NCI-H1048 (cell line): ENCODE measurements around the gene NRXN3.

ENCODE experiments used
- DNase-seq: peaks from one replicate; lab custom pipeline; 2025; lab: John Stamatoyannopoulos, UW

NRXN3 gene

DNA sequence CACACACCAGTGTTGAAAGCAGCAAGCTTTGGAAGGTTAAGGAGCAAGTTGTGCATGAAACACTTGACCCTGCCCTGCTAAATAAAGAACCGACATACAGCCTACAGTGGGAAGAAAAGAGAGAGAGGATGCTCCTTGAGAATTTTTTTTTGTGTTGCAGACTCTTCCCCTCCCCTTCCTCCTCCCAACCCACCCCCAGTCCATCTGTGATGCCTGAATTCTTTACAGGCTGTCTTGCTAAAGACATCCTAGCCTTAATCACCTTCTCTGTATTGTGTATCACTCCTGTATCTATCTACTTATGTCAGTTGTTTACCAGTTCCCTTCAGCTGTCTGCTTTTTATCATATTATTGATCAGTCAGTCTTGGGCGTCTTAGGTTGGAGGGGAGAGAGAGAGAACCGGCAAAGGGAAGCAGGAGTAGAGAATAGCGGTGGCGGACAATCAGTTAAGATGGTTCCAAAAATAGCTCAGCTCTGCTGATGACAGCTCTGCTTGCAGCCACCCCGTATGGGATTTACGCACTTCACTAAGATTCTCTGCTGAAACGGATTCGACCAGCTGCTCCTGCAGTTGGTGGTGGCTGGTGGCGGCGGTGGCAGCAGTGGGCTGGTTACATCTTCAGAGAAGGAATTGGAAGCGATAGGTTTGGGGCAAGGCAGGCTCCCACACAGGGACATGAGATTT lies 664.7 kb downstream of the NRXN3 start:
- no peak for DNase-seq

DNA sequence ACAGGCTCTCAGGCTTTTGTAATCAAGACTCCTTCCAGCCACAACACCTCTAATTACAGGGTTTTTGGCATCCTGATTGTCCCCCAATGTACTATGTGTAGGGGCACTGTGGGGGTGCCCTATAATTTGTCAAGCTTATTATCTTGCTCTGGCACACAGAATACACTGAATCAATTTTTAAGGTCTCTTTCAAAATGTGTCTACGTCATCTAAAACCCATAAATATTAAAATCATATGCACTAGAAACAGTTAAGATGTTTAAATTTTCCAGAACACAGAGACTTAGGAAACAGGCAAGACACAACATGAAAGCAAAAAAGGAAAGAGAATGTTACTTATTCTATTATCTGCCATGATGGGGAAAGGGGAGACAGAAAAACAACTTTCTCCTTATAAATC lies 665.7 kb downstream of the NRXN3 start:
- DNase-seq = no peak

DNA sequence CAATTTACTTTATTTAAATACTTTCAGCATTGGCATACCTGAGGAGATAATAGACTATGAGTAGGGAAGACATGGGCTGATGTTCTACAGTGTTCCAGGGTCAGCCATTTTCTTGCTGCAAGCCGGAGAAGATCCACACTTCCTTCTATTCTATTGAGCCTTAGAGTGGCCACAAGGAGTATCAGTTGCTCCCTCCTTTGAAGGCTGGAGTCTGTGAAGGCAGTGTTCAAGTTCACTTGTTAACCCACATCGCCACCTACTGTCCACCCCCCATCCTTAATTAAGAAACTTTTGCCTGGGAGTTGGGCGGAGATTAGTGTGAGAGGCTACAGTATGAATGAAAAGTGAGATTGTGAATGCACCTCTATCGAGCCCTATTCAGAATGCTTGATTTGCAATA lies 666.6 kb downstream of the NRXN3 start:
- no peak for DNase-seq

GRCh38 chr14:78838959-78839358 lies 668.8 kb downstream of the NRXN3 start:
- no peak for DNase-seq

DNA sequence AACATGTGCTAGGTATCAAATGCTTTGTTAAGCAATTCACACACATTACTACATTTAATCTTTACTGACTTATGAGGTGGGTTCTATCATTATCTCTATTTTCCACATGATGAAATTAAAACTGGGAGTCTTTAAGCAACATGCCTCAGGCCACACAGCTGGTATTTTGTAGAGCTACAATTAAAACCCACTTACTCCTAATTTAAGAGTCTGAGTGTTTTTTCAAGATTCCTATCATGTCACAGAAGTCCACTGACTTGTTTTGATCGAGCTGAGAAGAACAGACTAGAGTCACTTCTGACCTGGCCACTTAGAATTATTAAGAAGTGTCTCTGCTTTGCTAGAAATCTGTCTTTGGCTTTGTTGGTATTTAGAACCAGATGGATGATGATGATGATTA lies 670.7 kb downstream of the NRXN3 start:
- DNase-seq = no peak

- no peak for DNase-seq
Measured at GRCh38 chr14:78847801-78848200, 677.6 kb downstream of the NRXN3 start.

GRCh38 chr14:78848234-78848820 lies 678.2 kb downstream of the NRXN3 start:
- DNase-seq = no peak

- DNase-seq = no peak
Measured at GRCh38 chr14:78849952-78850351, 679.8 kb downstream of the NRXN3 start.

DNA sequence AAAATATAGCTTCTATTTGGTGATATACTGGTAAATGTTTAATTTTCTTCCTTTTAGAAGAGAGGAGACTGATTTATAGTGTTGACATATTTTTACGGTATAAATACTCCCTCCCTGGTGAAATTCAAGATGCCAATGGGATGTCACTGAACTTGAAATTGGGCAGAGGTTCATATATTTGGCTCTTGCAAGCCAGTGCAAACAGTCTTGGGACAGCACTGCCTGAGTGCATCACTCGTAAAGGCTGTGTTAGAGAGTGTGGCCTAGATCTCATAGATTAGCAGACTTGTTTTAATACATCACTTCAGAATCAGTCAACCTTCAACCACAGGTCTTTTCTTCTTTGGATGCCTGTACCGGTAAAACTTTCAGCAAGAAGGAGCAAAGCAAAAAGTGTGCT lies 681.0 kb downstream of the NRXN3 start:
- DNase-seq = no peak

GRCh38 chr14:78852040-78852439 lies 681.9 kb downstream of the NRXN3 start:
- DNase-seq = no peak

- DNase-seq = no peak
Measured at GRCh38 chr14:78857974-78858373, 687.8 kb downstream of the NRXN3 start.

DNA sequence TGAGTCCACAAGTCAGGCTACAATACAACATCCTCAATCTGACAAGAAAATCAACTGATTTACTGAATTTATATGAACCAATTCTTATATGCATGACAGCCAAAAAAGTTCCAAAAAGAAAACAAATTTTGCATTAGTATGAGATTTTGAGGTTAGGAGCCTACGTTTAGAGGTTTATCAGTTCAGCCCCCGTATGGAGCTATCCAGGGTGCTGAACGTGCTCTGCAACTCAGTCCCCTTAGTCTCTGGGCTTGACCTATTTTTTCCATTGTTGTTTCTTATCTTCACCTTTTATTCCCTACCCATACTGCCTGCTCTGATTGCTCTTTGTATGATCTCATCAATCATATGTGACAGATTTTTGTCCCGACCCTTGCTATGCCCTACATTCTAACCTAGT lies 693.0 kb downstream of the NRXN3 start:
- DNase-seq = no peak

GRCh38 chr14:78872837-78873236 lies 702.7 kb downstream of the NRXN3 start:
- DNase-seq = no peak

GRCh38 chr14:78873581-78873980 lies 703.4 kb downstream of the NRXN3 start:
- no peak for DNase-seq

DNA sequence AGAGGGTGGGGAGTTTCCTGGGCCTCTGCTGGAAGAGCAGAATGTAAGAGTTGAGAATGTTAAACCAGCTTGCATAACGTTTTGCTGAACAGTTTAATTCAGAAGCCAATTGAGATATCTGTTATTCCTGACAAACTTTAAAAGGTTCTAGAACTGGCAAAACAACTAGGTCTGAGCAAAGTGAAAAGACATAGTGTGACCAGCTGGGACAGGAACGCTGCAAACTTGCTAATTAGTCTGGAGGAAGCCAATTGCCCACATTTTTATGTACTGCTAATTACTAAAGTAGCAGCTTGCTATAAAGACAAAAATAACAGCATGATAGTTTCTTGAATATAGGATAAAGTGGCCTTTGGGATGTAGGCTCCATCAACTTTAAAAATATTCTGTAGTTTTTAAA lies 704.9 kb downstream of the NRXN3 start:
- no peak for DNase-seq

DNA sequence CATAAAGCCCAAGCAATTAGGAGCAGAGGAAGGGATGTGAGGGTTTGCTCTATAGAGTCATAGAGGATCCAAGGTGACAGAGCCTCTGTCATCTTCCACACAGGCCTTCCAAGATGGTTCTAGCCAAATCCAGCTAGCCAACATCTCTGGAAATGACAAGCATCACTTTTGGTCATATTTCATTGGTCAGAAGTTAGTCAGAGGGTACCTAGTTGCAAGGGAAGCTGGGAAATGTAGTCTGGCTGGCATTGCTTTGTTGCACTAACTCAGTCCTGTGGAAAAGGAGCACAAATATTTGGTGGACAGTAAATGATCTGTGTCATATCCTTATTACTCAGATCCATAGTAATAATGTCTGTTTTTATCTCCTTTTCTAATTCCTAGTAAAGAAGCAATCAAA lies 715.7 kb downstream of the NRXN3 start:
- DNase-seq = no peak

DNA sequence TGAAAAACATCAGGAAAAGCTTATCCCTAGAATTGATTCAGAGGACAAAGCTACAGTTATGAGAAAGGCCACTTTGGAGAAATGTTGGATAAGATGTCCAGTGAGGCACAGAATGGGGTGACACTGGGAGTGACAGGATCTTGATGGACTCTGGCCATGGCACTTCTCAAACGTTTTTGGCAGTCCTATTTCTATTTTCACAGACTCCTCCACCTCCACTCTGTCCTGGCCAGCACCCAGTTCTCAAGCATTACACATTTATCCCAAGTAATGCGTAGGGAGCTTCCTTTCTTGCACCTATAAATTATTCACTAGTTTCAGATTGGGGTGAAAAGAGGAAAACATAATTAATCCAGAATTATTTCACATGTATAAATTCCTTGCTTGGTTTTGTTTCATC lies 727.3 kb downstream of the NRXN3 start:
- DNase-seq = no peak

DNA sequence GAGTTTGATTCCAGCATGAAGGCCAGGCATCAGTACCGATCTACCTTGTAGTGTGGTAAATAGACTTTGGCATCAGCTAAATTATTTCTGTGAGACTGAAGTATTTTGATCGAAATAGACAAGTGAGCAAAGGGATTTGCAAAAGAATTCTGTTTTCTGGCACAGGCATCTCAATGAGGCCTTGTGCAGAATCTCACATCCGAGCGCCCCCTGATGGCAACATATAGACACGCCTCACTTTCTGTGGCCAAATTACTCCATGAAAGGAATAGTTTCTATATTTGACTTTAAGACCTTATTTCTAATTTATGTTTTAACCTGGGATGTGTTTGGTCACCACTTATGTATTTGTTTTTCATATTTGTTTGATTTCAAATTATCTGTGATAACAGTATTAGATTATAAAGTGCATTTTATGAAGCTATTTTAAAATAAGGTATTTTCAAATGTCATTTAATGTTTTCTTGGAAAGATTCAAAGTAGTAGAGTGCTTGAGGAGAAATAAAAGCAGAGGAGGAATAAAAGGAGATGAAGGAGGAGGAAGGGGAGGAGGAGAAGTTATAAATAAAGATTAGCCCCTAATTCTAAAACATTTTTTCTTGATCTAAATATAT lies 731.9 kb downstream of the NRXN3 start:
- peak; percentile 12 for DNase-seq

DNA sequence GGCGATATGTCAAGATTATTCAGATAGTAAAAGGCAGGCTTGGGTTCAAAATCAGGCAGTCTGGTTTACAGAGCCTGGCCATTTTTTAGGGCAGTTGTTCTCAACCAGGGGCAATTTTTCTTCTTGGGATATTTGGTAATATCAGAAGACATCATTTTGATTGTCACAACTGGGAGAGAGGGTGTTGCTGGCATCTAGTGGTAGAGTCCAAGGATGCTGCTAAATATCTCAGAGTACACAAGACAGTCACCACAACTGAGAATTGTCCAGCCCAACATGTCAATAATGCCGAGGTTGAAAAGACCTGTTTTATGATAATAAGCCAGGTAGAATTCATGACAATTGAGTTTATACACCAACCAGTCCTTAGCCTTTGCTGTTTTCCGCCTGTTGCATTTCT lies 733.9 kb downstream of the NRXN3 start:
- DNase-seq = no peak

DNA sequence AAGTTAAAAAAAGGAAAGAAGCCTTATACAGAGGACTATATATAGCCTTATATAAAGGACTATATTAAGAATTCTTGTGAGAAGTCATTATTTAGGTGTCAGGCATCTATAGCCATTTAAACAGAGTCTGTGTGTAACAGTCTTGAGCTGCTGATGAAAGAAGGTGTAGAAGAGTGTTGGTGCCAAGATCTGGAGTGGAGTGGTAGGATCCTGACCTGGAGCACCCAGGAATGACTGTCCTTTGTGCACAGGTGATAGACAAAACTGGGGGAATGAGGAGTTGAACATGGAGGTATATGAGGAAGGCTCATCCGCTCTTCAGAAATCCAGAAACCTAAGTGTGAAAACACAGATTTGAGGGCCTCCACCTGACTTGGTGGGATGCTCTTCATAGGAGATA lies 747.3 kb downstream of the NRXN3 start:
- DNase-seq = no peak

GRCh38 chr14:78921856-78922255 lies 751.7 kb downstream of the NRXN3 start:
- no peak for DNase-seq

DNA sequence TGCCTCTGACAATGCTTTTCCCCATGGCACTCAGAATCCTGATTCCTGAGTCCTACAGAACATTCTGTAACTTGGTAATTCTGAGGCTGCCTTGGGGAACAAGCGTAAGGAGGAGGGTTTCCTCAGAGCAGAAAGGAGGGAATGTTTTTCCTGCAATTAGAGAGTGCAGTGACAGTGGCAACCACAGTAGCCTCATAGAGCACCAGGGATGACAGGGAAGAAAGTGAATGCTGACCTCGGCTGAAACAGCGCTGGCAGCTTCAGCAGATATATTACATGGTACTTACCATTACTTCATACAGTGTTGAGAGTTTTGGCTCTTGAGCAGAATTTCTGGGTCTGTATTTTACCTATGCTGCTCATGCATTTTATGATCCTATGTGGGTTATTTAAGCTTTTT lies 757.1 kb downstream of the NRXN3 start:
- DNase-seq = no peak

- no peak for DNase-seq
Measured at GRCh38 chr14:78933166-78933565, 763.0 kb downstream of the NRXN3 start.
